Sigmoid colon (tissue), 7 donors: ENCODE measurements around the gene SNX27. TPM values are rescaled to one million over a fixed set of nuclear protein-coding genes. Genes with fewer than 3 reads are reported as not detected.

Experiments
- DNase-seq: peaks from one replicate; pipeline ENCODE4 v3.0.0-alpha.2; 2019
- H3K27ac ChIP-seq, 4 donors: fragments of 200-600 bp; sonication (generic); one replicate each; pipeline ENCODE4 v1.5.1; 2016 to 2019; ENCODE audit warnings: mild to moderate bottlenecking in 1 of 4
- H3K27me3 ChIP-seq, 3 donors: fragments of 200-600 bp; sonication (generic); one replicate each; pipeline ENCODE4 v1.5.1; 2019; ENCODE audit warnings: mild to moderate bottlenecking in 1 of 3
- H3K36me3 ChIP-seq, 4 donors: fragments of 200-600 bp; sonication (generic); one replicate each; pipeline ENCODE4 v1.5.1; 2016 to 2019
- H3K4me1 ChIP-seq, 4 donors: fragments of 200-600 bp; sonication (generic); one replicate each; pipeline ENCODE4 v1.5.1; 2017 to 2019
- H3K4me3 ChIP-seq, 4 donors: fragments of 200-600 bp; sonication (generic); one replicate each; pipeline ENCODE4 v1.5.1; 2017 to 2019; ENCODE audit warnings: mild to moderate bottlenecking in 2 of 4, moderate library complexity in 1 of 4
- H3K9me3 ChIP-seq, 4 donors: fragments of 200-600 bp in 3 of 4; sonication (generic) in 3 of 4; one replicate each; pipeline versions ENCODE4 v1.5.1 to v1.6.1; 2013 to 2019
- CTCF ChIP-seq, 4 experiments: fragments of 450-650 bp in 3 of 4; fragments of 200-600 bp in 1 of 4; IDR thresholded peaks; one replicate each; pipeline ENCODE4 v1.5.1; 2016 to 2019; ENCODE audit warnings: antibody characterized with exemption in 4 of 4, mild to moderate bottlenecking in 3 of 4, moderate library complexity in 2 of 4
- EP300 ChIP-seq, 4 donors: sonication (generic); formaldehyde crosslinking; IDR thresholded peaks; one replicate each; pipeline ENCODE4 v1.6.1; 2017; ENCODE audit warnings: antibody characterized with exemption in 4 of 4
- POLR2A ChIP-seq, 2 donors: fragments of 450-650 bp; IDR thresholded peaks; one replicate each; pipeline ENCODE4 v1.6.1; 2016; ENCODE audit warnings: antibody characterized with exemption in 2 of 2, mild to moderate bottlenecking in 2 of 2, moderate library complexity in 2 of 2
- POLR2AphosphoS5 ChIP-seq, 4 donors: sonication (generic); formaldehyde crosslinking; IDR thresholded peaks; one replicate each; pipeline ENCODE4 v1.6.1; 2017; ENCODE audit warnings: antibody characterized with exemption in 4 of 4
- WGBS, 2 donors: extraction: QIAGEN DNeasy Blood & Tissue Kit; methylation state at CpG; one replicate each; pipeline ENCODE4 v1.1.7; 2013; 5-methylcytosine and 5-hydroxymethylcytosine counted together
- intact Hi-C: fragments of 100-400 bp; cut with DNase I; formaldehyde crosslinking; loops from one replicate; pipeline ENCODE4 v1.15.1; 2023
- polyA plus RNA-seq, 3 donors: library from polyadenylated mRNA; stranded (reverse); fragments of 200-250 nt; gene quantifications; one replicate each; pipeline ENCODE4 v1.2.3, GENCODE V29; 2013
- total RNA-seq, 4 donors: library from RNA; depleted of rRNA; stranded (reverse); fragments of >200 nt; gene quantifications; one replicate each; pipeline ENCODE4 v1.1.0, GENCODE V29; 2016
- donor health status: healthy with polysubstance abuse.
- donor health status: Bipolar disorder and iron deficiency.
- donor health status: healthy.

SNX27 gene
- total and polyA plus RNA-seq, 7 donors: 3.6 to 59.0 (median 49.0) TPM

- DNase-seq: no peak
- intact Hi-C loops: no loop called here
- H3K27ac ChIP-seq: peak within 1 kb of the TSS; percentile 79 to 88 (median 86)
- peaks cover 0 to 42% (median 34%) of the 10 kb centered on the region in 4 donors for H3K4me1 ChIP-seq
- no peaks in the 10 kb centered on the region for H3K36me3 ChIP-seq
- no peak for TF ChIP-seq EP300 (IDR thresholded peaks at IDR 0.05)
- no peak for TF ChIP-seq POLR2A (IDR thresholded peaks at IDR 0.05)
- TF ChIP-seq CTCF (IDR thresholded peaks at IDR 0.05): no peak
- no peak for TF ChIP-seq POLR2AphosphoS5 (IDR thresholded peaks at IDR 0.05)
- no peaks in the 10 kb centered on the region for H3K9me3 ChIP-seq
- H3K4me3 ChIP-seq: peak within 1 kb of the TSS; percentile 36 to 59 (median 52)
- H3K27me3 ChIP-seq: peaks cover 7 to 16% (median 8%) of the 10 kb centered on the region in 3 donors
- WGBS, 2 donors: 4 to 9% methylated on average over 44 of the region's 44 CpGs
Measured at GRCh38 chr1:151720974-151721787, 109.3 kb downstream of the SNX27 start, which contains the start of gene RIIAD1. RIIAD1 (plus strand) TSS chr1:151721522; CDS start chr1:151721537, 15 bp downstream.

DNA sequence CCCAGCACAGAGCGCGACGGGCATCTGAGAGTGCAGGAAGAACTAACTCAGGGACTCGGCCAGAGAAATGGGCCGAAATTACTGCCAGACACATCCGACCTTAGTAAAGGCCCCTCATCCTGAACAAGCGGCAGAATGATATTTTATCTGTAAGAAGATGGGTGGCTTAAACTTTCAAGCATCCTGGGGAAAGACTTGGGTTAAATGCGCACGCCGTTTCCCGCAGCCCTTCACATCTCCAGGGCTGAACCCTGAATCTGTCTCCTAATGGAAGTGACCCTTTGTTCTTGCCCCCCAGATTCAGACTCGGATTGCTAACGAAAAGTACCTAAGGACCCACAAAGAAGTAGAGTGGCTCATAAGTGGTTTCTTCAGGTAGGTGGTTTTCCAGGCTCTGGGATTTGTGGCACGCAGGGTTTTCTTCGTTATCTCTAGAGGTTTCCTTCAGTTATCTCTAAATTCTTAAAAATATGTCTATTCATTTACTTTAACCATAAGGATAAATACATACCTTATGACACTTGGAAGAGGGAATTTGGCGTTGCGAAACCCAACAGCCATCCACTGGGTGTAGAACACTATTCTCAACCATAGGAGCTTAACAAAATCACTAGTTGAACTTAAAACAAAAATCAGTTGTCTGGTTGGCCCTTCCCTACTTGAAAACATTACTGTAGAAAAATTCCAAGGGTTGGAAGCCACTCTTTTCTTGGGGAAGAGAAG, 110.1 kb downstream of the SNX27 start:
- Histone ChIP-seq H3K4me1 (peaks cover 0 to 35% (median 28%) of the 10 kb centered on the region in 4 donors), H3K4me3 (peak overlapping the region; percentile 36 to 59 (median 52)), H3K9me3 (no peaks in the 10 kb centered on the region), H3K36me3 (no peaks in the 10 kb centered on the region), H3K27ac (peak overlapping the region; percentile 79 to 88 (median 86)), H3K27me3 (peaks cover 0 to 8% (median under 1%) of the 10 kb centered on the region in 3 donors)
- intact Hi-C loops: no loop called here
- DNase-seq: no peak
- 47 to 55% methylated on average over 17 of the region's 17 CpGs for WGBS, 2 donors
- TF ChIP-seq CTCF (IDR thresholded peaks at IDR 0.05) (no peak), POLR2A (IDR thresholded peaks at IDR 0.05) (no peak), POLR2AphosphoS5 (IDR thresholded peaks at IDR 0.05) (no peak), EP300 (IDR thresholded peaks at IDR 0.05) (no peak)

DNA sequence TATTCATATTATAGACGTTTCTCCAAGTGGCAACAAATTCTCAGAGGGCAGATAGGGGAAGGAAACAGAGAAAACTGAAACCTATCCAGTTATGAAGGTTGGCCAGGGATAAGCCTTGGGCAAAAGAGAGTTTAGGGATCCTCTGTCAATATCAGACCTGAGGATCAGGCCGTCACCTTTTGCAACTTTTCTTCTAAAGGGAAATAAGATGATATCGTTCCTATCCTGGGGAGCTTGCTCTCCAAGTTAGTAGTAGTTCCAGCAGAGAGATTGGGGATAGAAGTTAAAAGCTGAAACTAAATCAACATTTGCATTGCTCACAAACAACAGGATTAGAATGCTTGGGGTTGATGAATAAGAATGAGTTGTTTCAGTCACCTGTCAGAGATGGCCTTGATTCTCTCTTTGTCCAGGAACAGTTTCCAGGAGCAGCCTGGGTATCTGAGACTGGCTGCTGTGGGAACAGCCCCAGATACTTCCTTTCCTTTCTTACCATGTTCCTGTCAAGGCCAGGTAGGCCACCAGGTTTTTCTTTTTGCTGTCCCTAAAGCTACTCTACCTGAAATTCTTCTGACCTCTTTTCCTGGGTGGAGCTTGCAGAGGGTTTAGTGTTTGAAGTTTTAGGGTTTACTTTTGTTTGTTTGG, 112.0 kb downstream of the SNX27 start:
- H3K4me3 ChIP-seq: no peak overlapping the region
- H3K27me3 ChIP-seq: no peaks in the 10 kb centered on the region
- intact Hi-C loops: no loop called here
- WGBS, 2 donors: 55 to 75% methylated on average over 3 of the region's 3 CpGs
- peaks cover 0 to 34% (median 24%) of the 10 kb centered on the region in 4 donors for H3K4me1 ChIP-seq
- no peaks in the 10 kb centered on the region for H3K9me3 ChIP-seq
- TF ChIP-seq POLR2AphosphoS5 (IDR thresholded peaks at IDR 0.05) (no peak), POLR2A (IDR thresholded peaks at IDR 0.05) (no peak), CTCF (IDR thresholded peaks at IDR 0.05) (no peak), EP300 (IDR thresholded peaks at IDR 0.05) (no peak)
- no peaks in the 10 kb centered on the region for H3K36me3 ChIP-seq
- H3K27ac ChIP-seq: no peak overlapping the region
- DNase-seq: no peak

GRCh38 chr1:151728151-151729054, 116.6 kb downstream of the SNX27 start:
- no peaks in the 10 kb centered on the region for H3K36me3 ChIP-seq
- peak; percentile 84 for DNase-seq
- no peaks in the 10 kb centered on the region for H3K9me3 ChIP-seq
- H3K4me3 ChIP-seq: peak overlapping the region in 3 of 4 donors; percentile 1 to 32 (median 24)
- H3K27me3 ChIP-seq: no peaks in the 10 kb centered on the region
- H3K4me1 ChIP-seq: peaks cover 0 to 14% (median 7%) of the 10 kb centered on the region in 4 donors
- intact Hi-C loops: loop anchor here (5.0 kb wide), 1 partner anchor 116 kb away; the partner anchor contains the start of gene SNX27
- TF ChIP-seq POLR2AphosphoS5 (IDR thresholded peaks at IDR 0.05): peak; percentile 45 to 74 (median 68)
- TF ChIP-seq POLR2A (IDR thresholded peaks at IDR 0.05): no peak
- peak in 1 of 4 donors; percentile 8 for TF ChIP-seq EP300 (IDR thresholded peaks at IDR 0.05)
- WGBS, 2 donors: 60 to 72% methylated on average over 19 of the region's 19 CpGs
- peak overlapping the region; percentile 65 to 85 (median 78) for H3K27ac ChIP-seq
